Activated T-cell treated with anti-CD3 and anti-CD28 coated beads for 4 hours (primary cell): Measurements from ENCODE around the gene DDR2.
"Not testable (repeated sequence)": the region's sequence is repeated elsewhere in the genome, so short reads cannot be mapped to it uniquely, and the experiment has no call there.

Experiments
- DNase-seq: peaks from one replicate; pipeline ENCODE4 v3.0.0-alpha.2; 2020

Gene DDR2

DNA sequence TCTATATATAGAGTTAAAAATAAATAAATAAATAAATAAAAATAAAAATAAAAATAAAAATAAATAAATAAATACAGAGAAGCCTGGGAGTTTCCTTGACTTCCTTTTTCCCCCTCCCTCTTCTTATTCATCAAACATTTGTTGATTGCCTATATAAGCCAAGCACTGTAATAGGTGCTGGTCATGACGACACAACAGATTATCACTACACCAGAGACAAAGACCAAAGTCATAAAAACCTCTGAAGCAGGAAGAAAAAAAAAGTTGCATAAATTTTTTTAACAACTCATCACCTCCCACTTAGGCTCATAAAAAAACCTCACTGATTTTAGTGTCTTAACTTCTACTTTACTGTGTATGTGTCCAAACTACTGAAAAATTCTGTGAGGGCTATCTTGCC lies 95.2 kb downstream of the DDR2 start:
- not testable (repeated sequence) for DNase-seq

DNA sequence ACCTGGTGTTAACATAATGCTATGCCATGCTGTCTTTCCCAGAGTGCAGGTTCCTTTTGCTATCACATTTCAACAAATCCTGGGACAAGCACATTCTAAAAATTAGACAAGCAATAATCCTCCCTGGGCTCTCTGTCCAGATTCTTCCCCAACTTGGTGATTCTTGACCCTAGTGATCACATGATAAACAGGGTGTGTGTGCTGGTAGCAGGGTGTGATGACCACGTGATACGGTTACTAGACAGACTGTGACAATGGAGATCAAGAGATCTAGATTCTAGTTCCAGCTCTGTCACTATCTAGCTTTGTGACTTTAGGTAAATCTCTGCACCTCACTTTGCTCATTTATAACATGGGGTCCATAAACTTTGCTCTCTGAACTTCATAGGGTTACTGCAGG lies 96.3 kb downstream of the DDR2 start:
- DNase-seq: no peak

DNA sequence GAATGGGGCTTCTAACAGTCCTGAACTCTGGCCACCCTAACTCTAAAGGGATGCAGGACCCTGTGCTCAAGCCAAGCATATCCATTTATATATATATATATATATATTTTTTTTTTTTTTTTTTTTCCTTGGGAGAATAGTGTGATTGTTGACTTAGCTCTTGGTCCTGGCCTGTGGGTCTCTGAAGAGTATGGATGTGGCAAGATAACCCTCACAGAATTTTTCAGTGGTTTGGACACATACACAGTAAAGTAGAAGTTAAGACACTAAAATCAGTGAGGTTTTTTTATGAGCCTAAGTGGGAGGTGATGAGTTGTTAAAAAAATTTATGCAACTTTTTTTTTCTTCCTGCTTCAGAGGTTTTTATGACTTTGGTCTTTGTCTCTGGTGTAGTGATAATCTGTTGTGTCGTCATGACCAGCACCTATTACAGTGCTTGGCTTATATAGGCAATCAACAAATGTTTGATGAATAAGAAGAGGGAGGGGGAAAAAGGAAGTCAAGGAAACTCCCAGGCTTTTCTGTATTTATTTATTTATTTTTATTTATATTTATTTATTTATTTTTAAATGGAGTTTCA lies 97.0 kb downstream of the DDR2 start:
- DNase-seq: not testable (repeated sequence)

GRCh38 chr1:162732094-162732493 lies 99.8 kb downstream of the DDR2 start:
- no peak for DNase-seq

GRCh38 chr1:162732566-162733335 lies 100.5 kb downstream of the DDR2 start:
- no peak for DNase-seq

DNA sequence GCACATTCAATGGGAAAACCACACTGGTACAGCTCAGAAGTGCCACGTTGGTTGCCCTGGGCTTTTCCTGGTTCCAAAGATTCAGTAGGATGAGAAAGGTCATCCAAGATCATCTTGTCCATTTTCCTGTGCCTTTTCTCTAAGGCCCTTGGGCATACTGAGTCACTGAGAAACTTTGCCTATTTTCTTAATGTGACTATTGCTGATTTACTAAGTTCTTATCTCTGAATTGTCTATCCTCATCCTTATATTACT lies 101.0 kb downstream of the DDR2 start:
- no peak for DNase-seq

DNA sequence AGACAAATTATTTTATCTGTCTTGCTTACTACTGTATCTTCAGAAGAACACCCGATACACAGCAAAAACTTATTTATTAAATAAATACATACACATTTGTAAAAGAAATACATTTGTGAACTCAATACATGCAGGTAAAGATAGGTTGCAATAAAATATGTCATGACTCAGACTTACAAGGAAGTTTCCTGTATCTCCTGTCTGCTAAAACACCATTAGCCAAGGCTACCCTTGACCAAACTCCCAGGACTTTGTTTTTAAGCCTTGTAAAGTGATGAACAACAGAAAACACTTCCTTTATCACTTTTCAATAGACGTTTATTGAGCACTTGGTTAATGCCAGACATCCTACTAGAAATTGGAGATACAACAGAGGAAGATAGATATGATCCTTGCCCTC lies 101.8 kb downstream of the DDR2 start:
- DNase-seq: no peak

GRCh38 chr1:162736184-162736583 lies 103.9 kb downstream of the DDR2 start:
- no peak for DNase-seq

DNA sequence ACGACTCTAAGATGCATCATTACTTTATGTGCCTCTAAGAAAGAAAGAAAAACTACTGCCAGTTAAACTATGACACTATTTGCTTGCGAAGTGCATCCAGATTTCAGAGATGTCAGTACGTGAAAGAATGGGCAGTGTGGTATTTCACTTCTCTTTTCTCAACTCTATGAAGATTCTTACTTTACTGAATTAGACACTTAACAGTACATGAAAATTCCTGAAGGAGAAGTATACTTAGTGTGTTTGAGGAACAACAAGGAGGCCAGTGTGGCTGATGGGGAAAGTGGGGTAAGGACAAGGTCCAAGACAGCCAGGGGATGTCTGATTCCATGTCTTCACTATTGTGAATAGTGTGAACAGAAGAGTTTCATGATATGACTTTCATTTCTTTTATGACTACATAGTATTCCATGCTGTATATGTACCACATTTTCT lies 104.4 kb downstream of the DDR2 start:
- no peak for DNase-seq

DNA sequence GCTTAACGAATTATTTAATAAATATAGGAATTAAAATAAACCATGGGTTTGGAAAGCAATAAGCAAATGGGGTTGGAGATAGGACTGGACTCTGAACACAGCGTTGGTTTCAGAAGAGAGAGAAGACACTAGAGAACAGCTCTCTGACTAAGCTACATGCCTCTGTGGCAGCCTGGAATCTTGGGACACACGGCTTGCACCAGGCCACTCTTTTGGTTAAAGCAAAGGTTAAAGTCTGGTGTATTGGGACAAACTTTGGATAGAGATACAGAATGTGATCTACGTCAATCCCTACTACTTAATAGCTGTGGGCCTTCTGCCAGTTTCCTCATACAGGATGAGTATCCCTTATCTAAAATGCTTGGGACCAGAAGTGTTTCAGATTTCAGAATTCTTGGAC lies 108.5 kb downstream of the DDR2 start:
- DNase-seq: no peak

- no peak for DNase-seq
Measured at GRCh38 chr1:162741574-162741973, 109.3 kb downstream of the DDR2 start.

DNA sequence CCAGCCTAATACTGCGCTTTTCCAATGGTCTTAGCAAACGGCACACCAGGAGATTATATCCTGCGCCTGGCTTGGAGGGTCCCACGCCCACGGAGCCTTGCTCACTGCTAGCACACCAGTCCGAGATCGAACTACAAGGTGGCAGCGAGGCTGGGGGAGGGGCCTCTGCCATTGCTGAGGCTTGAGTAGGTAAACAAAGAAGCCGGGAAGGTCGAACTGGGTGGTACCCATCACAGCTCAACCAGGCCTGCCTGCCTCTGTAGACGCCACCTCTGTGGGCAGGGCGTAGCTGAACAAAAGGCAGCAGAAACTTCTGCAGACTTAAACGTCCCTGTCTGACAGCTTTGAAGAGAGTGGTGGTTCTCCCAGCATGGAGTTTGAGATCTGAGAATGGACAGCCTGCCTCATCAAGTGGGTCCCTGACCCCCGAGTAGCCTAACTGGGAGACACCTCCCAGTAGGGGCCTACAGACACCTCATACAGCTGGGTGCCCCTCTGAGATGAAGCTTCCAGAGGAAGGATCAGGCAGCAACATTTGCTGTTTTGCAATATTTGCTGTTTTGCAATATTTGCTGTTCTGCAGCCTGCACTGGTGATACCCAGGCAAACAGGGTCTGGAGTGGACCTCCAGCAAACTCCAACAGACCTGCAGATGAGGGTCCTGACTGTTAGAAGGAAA lies 114.1 kb downstream of the DDR2 start:
- not testable (repeated sequence) for DNase-seq

DNA sequence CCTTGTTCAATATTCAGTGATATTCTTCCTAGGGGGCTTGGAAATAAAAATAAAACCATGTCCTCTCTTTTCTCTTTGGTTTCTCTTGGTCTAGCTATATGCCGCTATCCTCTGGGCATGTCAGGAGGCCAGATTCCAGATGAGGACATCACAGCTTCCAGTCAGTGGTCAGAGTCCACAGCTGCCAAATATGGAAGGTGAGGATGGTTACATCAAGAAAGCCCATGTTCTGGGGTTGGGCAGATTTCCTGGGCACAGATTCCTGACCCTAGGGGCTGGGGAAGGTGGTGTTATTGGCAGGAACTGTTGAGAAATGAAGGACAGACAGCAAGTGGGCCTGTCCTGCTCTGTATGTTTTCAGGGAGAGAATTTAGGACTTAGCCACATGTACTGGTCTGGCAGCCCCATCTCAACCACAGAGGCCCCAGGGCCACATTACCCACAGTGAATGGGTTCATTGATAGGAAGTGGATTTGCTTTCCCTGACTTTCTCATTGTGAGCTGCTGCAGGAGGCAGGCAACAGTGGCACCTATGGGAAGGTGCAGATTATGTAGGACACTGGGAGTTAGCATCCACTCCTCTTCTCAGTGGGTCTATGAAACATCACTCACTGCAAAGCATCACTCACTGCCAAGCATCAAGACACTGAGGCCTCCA lies 120.9 kb downstream of the DDR2 start:
- DNase-seq: no peak

DNA sequence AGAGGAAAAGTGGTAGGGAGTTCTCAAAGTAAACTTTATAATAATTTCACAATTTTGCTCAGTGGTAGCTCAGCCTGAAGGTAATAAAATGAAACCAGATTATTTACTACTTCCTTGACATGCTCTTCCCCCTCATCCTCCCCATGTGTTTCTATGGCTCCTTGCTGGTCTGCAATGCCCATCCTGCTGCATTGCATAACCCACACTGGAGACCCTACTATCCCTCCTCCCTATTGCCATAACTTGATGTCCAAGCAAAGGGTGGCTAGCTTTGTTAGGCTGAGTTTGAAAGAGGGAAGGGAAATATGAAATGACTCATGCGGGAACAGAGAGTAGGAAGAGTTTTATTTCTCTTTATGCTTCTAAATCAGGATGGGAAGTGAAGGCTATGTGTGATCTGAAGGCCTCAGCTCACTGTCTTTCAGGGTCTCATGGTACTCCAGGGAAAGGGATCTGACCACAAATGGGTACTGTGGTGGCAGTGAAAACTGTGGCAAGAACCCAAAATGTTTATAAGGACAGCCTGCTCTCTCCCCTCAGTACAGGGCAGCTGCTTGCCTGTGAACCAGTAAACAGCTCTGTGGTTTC lies 121.8 kb downstream of the DDR2 start:
- DNase-seq: no peak

DNA sequence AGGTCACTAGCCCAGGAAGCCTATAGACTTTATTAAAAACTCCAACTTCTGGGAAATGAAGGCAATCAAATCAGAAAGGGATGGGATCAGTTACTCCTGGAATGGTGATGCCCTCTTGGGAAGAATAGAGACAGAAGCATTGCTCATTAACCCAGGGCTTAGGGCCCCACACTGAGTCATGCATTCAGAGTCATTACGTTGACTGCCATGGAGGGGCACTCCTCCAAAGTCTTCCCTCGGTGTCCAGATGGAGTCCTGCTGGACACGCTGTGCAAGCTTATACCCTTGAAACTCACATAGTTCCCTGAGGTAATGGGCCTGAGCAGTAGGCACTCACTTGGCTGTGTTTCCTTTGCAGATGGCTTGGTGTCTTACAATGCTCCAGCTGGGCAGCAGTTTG lies 123.0 kb downstream of the DDR2 start:
- no peak for DNase-seq

DNA sequence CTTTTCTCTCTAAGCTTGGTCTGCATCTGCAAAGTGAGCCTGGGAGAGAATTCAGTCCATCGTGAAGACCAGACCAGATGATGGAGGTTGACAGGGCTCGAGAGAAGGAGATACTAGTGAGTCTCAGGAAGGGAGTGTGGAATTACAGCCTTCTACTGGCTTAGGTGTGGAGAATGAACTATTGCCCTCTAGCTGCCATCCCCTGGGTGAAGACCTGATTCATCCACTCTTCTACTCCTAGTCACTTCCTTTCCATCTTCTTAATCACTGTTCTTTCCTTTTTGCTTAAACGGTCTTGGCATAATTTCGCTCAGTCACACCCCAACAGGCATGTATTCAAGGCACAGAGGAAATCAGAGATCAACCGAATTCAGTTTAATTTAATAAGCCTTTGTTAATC lies 124.3 kb downstream of the DDR2 start:
- no peak for DNase-seq

- no peak for DNase-seq
Measured at GRCh38 chr1:162757476-162757875, 125.2 kb downstream of the DDR2 start.

DNA sequence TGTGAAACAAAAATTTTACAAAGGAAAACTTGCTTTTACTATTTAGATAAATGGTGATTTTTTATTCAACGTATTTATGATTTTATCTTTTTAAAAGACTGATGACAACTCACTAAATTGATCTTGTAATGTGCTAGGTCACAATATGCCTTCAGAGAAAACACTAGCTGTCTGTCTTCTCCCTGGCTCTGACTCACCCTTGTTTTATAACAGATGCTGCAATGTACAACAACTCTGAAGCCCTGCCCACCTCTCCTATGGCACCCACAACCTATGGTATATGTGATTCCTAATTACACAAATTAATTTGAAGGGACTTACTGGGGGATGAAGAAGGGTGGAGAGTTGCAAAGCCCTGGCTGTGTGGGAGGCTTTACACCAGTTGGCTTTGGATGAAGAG lies 133.5 kb downstream of the DDR2 start:
- no peak for DNase-seq

- no peak for DNase-seq
Measured at GRCh38 chr1:162772571-162773154, 140.4 kb downstream of the DDR2 start.

DNA sequence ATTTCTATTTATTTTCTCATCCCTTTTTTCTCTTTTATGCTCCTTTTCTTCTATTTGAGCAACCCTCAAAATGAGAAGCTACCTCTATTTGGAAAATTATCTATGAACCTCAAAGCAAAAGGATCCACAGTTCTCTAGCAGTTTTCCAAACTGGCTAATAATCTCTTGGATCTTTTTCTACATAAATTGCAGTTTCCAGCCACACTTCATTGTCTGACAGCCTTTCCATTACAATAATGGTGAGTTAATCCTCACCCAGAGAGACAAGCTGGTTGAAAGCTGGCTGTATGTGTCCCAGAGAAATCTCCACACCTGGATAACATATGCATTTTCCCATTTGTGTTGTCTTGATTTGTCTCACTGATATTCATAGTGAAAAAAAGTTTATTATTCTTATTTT lies 141.7 kb downstream of the DDR2 start:
- DNase-seq: no peak

- DNase-seq: no peak
Measured at GRCh38 chr1:162779043-162779442, 146.8 kb downstream of the DDR2 start.

- DNase-seq: no peak
Measured at GRCh38 chr1:162782671-162783070, 150.4 kb downstream of the DDR2 start.

- DNase-seq: not testable (repeated sequence)
Measured at GRCh38 chr1:162784926-162785325, 152.7 kb downstream of the DDR2 start.
